WTC11 (cell line): ENCODE measurements around the gene FTL. TPM values are rescaled to one million over a fixed set of nuclear protein-coding genes. Genes with fewer than 3 reads are reported as not detected.

Experiments
- ATAC-seq: fragments of 200-7000 bp; cut with Tn5 transposase; 2 replicates; pipeline ENCODE4 v1.10.0; 2021; ENCODE audit warnings: mild to moderate bottlenecking, moderate library complexity
- CTCF ChIA-PET: fragments of 300-600 bp; sonication (Branson Sonifier 250); formaldehyde crosslinking; loops from one replicate; lab custom pipeline; 2021; ENCODE audit warnings: antibody characterized with exemption; lab: Charles Lee
- POLR2A ChIA-PET: fragments of 350-600 bp; sonication (Branson Sonifier 250); formaldehyde crosslinking; loops from one replicate; lab custom pipeline; 2021; ENCODE audit warnings: antibody characterized with exemption; lab: Charles Lee
- DNase-seq: peaks from one replicate; pipeline ENCODE4 v3.0.0; 2021; ENCODE audit warnings: low spot score
- H3K27ac Mint-ChIP-seq: 2 replicates; pipeline ENCODE4 v1.8.0; 2021; ENCODE audit warnings: mixed read lengths
- H3K27me3 Mint-ChIP-seq: 2 replicates; pipeline ENCODE4 v1.8.0; 2021; ENCODE audit warnings: low read depth, mild to moderate bottlenecking, moderate library complexity, mixed read lengths
- H3K36me3 Mint-ChIP-seq: 2 replicates; pipeline ENCODE4 v1.8.0; 2021; ENCODE audit warnings: mixed read lengths
- H3K4me1 Mint-ChIP-seq: 2 replicates; pipeline ENCODE4 v1.8.0; 2022; ENCODE audit warnings: mixed read lengths
- H3K4me3 Mint-ChIP-seq: 2 replicates; pipeline ENCODE4 v1.8.0; 2021; ENCODE audit warnings: mild to moderate bottlenecking, moderate library complexity, mixed read lengths
- H3K9me3 Mint-ChIP-seq: 2 replicates; pipeline ENCODE4 v1.8.0; 2021; ENCODE audit warnings: mixed read lengths
- ATF2 ChIP-seq: sonication (generic); formaldehyde crosslinking; IDR thresholded peaks from 2 replicates; pipeline ENCODE4 v1.8.1; 2022; ENCODE audit warnings: low read depth, missing genetic modification reagents, borderline replicate concordance
- ATF6 ChIP-seq: sonication (generic); formaldehyde crosslinking; IDR thresholded peaks from 2 replicates; pipeline ENCODE4 v1.8.1; 2023; ENCODE audit warnings: mild to moderate bottlenecking, missing genetic modification reagents
- CREB1 ChIP-seq: sonication (generic); formaldehyde crosslinking; IDR thresholded peaks from 2 replicates; pipeline ENCODE4 v1.8.0; 2023; ENCODE audit warnings: mild to moderate bottlenecking, missing genetic modification reagents
- CREM ChIP-seq: sonication (generic); formaldehyde crosslinking; IDR thresholded peaks from 2 replicates; pipeline ENCODE4 v1.8.1; 2022; ENCODE audit warnings: mild to moderate bottlenecking, missing genetic modification reagents, moderate library complexity
- CTCF ChIP-seq: fragments of 200-600 bp; IDR thresholded peaks from 2 replicates; pipeline ENCODE4 v1.8.0; 2022; ENCODE audit warnings: antibody characterized with exemption
- ELF4 ChIP-seq: sonication (generic); formaldehyde crosslinking; IDR thresholded peaks from 2 replicates; pipeline ENCODE4 v1.8.1; 2022; ENCODE audit warnings: low read depth, mild to moderate bottlenecking, moderate library complexity, missing genetic modification reagents
- EMX1 ChIP-seq: fragments of 250-450 bp; sonication (Bioruptor Pico); IDR thresholded peaks from 2 replicates; pipeline ENCODE4 v1.8.0; 2021; ENCODE audit warnings: mild to moderate bottlenecking
- FOXP4 ChIP-seq: sonication (generic); formaldehyde crosslinking; IDR thresholded peaks from 2 replicates; pipeline ENCODE4 v1.8.0; 2022; ENCODE audit warnings: mild to moderate bottlenecking, missing genetic modification reagents
- NFE2L1 ChIP-seq: sonication (generic); formaldehyde crosslinking; IDR thresholded peaks from 2 replicates; pipeline ENCODE4 v1.8.1; 2023; ENCODE audit warnings: missing genetic modification reagents
- NFYB ChIP-seq: sonication (generic); formaldehyde crosslinking; conservative IDR thresholded peaks from 2 replicates; pipeline ENCODE4 v1.8.0; 2022; ENCODE audit warnings: low read depth, missing genetic modification reagents
- NR2C2 ChIP-seq: sonication (generic); formaldehyde crosslinking; IDR thresholded peaks from 2 replicates; pipeline ENCODE4 v1.8.0; 2022; ENCODE audit warnings: mild to moderate bottlenecking, missing genetic modification reagents
- TP53 ChIP-seq: sonication (generic); formaldehyde crosslinking; IDR thresholded peaks from 2 replicates; pipeline ENCODE4 v1.8.1; 2023; ENCODE audit warnings: mild to moderate bottlenecking, missing genetic modification reagents
- ZBTB43 ChIP-seq: sonication (generic); formaldehyde crosslinking; IDR thresholded peaks from 2 replicates; pipeline ENCODE4 v1.8.1; 2023; ENCODE audit warnings: mild to moderate bottlenecking, missing genetic modification reagents
- ZNF219 ChIP-seq: sonication (generic); formaldehyde crosslinking; IDR thresholded peaks from 2 replicates; pipeline ENCODE4 v1.8.0; 2023; ENCODE audit warnings: missing genetic modification reagents, mild to moderate bottlenecking, borderline replicate concordance
- ZNF671 ChIP-seq: fragments of 250-450 bp; sonication (Bioruptor Pico); IDR thresholded peaks from 2 replicates; pipeline ENCODE4 v1.8.0; 2021; ENCODE audit warnings: mild to moderate bottlenecking
- total RNA-seq: library from RNA; stranded (reverse); gene quantifications from 3 replicates; pipeline ENCODE4 v1.2.3, GENCODE V29; 2021
- TF ChIP-seq, protein P1 (sequence below): fragments of 250-450 bp; sonication (Bioruptor Pico); IDR thresholded peaks from 2 replicates; pipeline ENCODE4 v1.9.0; 2021; ENCODE audit warnings: mild to moderate bottlenecking, borderline replicate concordance
- TF ChIP-seq, protein P2 (sequence below): sonication (generic); formaldehyde crosslinking; IDR thresholded peaks from 2 replicates; pipeline ENCODE4 v1.8.1; 2022; ENCODE audit warnings: low read depth, mild to moderate bottlenecking, moderate library complexity, missing genetic modification reagents, borderline replicate concordance
- TF ChIP-seq, protein P3 (sequence below): sonication (generic); formaldehyde crosslinking; conservative IDR thresholded peaks from 2 replicates; pipeline ENCODE4 v1.8.1; 2022; ENCODE audit warnings: mild to moderate bottlenecking, missing genetic modification reagents

Gene FTL
- total RNA-seq, 1 experiment from 2014 or later: 1,061 TPM

DNA sequence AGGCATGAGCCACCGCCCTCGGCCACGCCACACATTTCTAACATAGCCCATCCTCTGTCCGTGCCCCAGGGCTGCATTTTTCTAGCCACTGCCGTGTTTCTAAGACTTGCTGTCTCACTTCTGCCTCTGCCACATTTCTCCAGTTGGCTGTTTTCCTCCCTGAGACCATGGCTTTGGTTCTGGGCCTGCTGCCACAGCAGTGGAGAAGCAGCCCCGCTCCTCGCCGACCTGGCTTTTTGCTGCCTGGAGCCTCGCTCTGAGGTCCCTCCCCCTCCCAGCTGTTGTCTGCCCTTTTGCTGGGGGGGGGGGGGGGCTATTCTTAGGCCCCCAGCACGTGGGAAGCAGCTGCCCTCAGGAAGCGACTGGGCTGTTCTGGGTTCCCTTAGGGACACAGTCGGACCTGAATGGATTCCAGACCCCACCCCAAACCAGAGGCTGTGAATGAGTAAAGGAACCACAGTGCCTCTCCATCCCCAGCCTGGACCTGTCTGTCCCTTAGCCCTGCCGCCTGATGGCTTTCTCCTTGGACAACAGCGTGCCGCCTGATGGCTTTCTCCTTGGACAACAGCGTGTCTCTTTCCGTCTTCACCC is 24.7 kb downstream of the FTL start:
- H3K36me3 Mint-ChIP-seq: peaks cover 30% of the 10 kb centered on the region
- no peak for DNase-seq
- CTCF ChIA-PET: interaction anchor here (1.6 to 4.2 kb wide), 2 partner anchors 10 to 19 kb away, joined by 9 to 18 read pairs; no protein-coding TSS in a partner anchor

More for the DNA sequence above, 24.7 kb downstream of the FTL start:
- POLR2A ChIA-PET: no interaction called here
- TF ChIP-seq, protein P1, sequence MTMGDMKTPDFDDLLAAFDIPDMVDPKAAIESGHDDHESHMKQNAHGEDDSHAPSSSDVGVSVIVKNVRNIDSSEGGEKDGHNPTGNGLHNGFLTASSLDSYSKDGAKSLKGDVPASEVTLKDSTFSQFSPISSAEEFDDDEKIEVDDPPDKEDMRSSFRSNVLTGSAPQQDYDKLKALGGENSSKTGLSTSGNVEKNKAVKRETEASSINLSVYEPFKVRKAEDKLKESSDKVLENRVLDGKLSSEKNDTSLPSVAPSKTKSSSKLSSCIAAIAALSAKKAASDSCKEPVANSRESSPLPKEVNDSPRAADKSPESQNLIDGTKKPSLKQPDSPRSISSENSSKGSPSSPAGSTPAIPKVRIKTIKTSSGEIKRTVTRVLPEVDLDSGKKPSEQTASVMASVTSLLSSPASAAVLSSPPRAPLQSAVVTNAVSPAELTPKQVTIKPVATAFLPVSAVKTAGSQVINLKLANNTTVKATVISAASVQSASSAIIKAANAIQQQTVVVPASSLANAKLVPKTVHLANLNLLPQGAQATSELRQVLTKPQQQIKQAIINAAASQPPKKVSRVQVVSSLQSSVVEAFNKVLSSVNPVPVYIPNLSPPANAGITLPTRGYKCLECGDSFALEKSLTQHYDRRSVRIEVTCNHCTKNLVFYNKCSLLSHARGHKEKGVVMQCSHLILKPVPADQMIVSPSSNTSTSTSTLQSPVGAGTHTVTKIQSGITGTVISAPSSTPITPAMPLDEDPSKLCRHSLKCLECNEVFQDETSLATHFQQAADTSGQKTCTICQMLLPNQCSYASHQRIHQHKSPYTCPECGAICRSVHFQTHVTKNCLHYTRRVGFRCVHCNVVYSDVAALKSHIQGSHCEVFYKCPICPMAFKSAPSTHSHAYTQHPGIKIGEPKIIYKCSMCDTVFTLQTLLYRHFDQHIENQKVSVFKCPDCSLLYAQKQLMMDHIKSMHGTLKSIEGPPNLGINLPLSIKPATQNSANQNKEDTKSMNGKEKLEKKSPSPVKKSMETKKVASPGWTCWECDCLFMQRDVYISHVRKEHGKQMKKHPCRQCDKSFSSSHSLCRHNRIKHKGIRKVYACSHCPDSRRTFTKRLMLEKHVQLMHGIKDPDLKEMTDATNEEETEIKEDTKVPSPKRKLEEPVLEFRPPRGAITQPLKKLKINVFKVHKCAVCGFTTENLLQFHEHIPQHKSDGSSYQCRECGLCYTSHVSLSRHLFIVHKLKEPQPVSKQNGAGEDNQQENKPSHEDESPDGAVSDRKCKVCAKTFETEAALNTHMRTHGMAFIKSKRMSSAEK (CRISPR knock-in tag): no peak
- no peak for TF ChIP-seq NR2C2 (CRISPR knock-in tag)
- no peak for TF ChIP-seq FOXP4 (CRISPR knock-in tag)
- no peak for TF ChIP-seq CTCF
- TF ChIP-seq ZBTB43: no peak
- TF ChIP-seq EMX1 (CRISPR knock-in tag): no peak
- TF ChIP-seq TP53 (CRISPR knock-in tag): no peak
- TF ChIP-seq, protein P2, sequence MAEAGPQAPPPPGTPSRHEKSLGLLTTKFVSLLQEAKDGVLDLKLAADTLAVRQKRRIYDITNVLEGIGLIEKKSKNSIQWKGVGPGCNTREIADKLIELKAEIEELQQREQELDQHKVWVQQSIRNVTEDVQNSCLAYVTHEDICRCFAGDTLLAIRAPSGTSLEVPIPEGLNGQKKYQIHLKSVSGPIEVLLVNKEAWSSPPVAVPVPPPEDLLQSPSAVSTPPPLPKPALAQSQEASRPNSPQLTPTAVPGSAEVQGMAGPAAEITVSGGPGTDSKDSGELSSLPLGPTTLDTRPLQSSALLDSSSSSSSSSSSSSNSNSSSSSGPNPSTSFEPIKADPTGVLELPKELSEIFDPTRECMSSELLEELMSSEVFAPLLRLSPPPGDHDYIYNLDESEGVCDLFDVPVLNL (CRISPR knock-in tag): no peak
- TF ChIP-seq ELF4 (CRISPR knock-in tag): no peak
- TF ChIP-seq ATF2 (CRISPR knock-in tag): no peak
- TF ChIP-seq CREB1: no peak
- no peak for TF ChIP-seq ZNF219 (CRISPR knock-in tag)
- no peak for TF ChIP-seq CREM (CRISPR knock-in tag)
- TF ChIP-seq NFYB (CRISPR knock-in tag): no peak
- no peak for TF ChIP-seq NFE2L1 (CRISPR knock-in tag)
- no peak for TF ChIP-seq ATF6 (CRISPR knock-in tag)
- TF ChIP-seq ZNF671: no peak
- TF ChIP-seq, protein P3, sequence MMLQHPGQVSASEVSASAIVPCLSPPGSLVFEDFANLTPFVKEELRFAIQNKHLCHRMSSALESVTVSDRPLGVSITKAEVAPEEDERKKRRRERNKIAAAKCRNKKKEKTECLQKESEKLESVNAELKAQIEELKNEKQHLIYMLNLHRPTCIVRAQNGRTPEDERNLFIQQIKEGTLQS (CRISPR knock-in tag): no peak
- TF ChIP-seq, all 79 proteins: peak for 0
- Mint-ChIP-seq H3K27ac (peak overlapping the region; percentile 12; the same call in 1 of the 2 replicates), H3K4me3 (no peak overlapping the region), H3K9me3 (no peaks in the 10 kb centered on the region), H3K27me3 (no peaks in the 10 kb centered on the region), H3K4me1 (peaks cover 27% of the 10 kb centered on the region)
- ATAC-seq: no peak
